ENCODE results near the gene CCDC24. TPM values are rescaled to one million over a fixed set of nuclear protein-coding genes. Genes with fewer than 3 reads are reported as not detected.

CCDC24 gene
- total and polyA plus RNA-seq, 7 donors: 0.83 to 3.9 (median 1.7) TPM

DNA sequence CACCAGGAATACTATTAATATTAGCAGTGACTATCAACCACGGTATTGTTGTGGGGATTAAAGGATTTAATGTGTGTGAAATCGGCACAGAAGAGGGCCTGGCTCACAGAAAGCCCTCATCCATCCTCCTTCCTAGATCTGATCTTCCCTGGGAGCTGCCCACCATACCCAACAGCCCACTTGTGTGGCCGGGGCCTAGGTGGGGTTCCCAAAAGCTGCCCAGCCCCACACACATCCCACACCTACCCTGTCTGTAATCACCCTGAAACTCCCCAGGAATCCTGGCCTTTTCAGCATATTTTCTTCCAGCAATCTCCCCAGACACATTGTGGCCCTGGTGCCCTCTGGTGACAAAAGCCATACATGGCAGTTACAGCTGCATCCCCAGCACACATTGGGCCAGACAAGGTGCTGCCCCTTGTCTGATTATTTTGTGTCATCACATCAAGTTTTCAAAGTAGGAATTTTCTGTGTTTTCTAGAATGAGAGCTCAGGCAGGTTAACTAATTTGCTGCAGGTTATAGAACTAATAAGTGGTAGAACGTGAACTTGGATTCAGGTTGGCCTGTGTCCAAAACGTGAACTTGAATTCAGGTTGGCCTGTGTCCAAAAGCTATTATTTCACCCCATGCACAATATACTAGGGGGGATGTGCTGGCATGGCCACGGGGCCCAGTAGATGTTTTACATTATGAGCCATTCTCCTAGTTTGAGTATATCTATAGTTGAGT, 45.2 kb downstream of the CCDC24 start:
- DNase-seq (peak; percentile 55 to 74), ATAC-seq (peak; percentile 76 to 91 (median 81))
- Histone ChIP-seq H3K27ac (no peak overlapping the region), H3K36me3 (ENCODE audit: insufficient read depth in 1 of 2, low read depth in 1 of 2) (no peaks in the 10 kb centered on the region), H3K9me3 (no peaks in the 10 kb centered on the region), H3K4me3 (no peak overlapping the region), H3K4me1 (peaks cover 18% of the 10 kb centered on the region), H3K27me3 (ENCODE audit: insufficient read depth in 3 of 3, low read length in 2 of 3) (no peaks in the 10 kb centered on the region)
- WGBS, 3 donors: 4 to 12% (median 6%) methylated on average over 6 of the region's 6 CpGs
- intact Hi-C loops (cut with DNase I): loop anchor here (1.0 to 10.0 kb wide), 4 partner anchors 31 to 274 kb away; no protein-coding TSS in a partner anchor
- TF ChIP-seq, protein P1, sequence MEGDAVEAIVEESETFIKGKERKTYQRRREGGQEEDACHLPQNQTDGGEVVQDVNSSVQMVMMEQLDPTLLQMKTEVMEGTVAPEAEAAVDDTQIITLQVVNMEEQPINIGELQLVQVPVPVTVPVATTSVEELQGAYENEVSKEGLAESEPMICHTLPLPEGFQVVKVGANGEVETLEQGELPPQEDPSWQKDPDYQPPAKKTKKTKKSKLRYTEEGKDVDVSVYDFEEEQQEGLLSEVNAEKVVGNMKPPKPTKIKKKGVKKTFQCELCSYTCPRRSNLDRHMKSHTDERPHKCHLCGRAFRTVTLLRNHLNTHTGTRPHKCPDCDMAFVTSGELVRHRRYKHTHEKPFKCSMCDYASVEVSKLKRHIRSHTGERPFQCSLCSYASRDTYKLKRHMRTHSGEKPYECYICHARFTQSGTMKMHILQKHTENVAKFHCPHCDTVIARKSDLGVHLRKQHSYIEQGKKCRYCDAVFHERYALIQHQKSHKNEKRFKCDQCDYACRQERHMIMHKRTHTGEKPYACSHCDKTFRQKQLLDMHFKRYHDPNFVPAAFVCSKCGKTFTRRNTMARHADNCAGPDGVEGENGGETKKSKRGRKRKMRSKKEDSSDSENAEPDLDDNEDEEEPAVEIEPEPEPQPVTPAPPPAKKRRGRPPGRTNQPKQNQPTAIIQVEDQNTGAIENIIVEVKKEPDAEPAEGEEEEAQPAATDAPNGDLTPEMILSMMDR (IDR thresholded peaks at IDR 0.05): peak; percentile 73

DNA sequence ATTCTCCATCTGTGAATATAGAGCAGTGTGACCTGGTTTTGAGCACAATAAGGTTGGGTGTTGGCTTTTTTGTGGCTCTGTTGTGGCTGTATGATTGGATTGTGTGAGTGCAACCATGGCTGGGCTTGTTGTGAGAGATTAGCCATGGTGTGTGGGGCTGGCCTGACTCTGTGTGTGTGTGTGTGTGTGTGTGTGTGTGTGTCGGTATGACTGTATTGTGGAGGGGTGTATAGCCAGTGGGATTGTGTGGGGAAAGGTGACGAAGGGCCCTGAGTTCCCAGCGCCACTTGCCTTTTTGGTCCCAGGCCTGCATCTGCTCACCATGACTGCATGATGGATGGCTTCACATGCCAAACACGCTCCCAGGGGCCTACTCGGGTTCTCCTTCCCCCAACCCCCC, 45.8 kb downstream of the CCDC24 start:
- H3K27ac ChIP-seq: no peak overlapping the region
- no peaks in the 10 kb centered on the region for H3K27me3 ChIP-seq (ENCODE audit: insufficient read depth in 3 of 3, low read length in 2 of 3)
- no peak for ATAC-seq
- H3K36me3 ChIP-seq (ENCODE audit: insufficient read depth in 1 of 2, low read depth in 1 of 2): no peaks in the 10 kb centered on the region
- WGBS, 3 donors: 47 to 55% (median 52%) methylated on average over 5 of the region's 5 CpGs
- no peak for DNase-seq
- TF ChIP-seq, protein P1 (IDR thresholded peaks at IDR 0.05): no peak
- peaks cover 18% of the 10 kb centered on the region for H3K4me1 ChIP-seq
- no peaks in the 10 kb centered on the region for H3K9me3 ChIP-seq
- H3K4me3 ChIP-seq: no peak overlapping the region
- intact Hi-C loops (cut with DNase I): loop anchor here (5.0 to 10.0 kb wide), 3 partner anchors 35 to 275 kb away; no protein-coding TSS in a partner anchor

DNA sequence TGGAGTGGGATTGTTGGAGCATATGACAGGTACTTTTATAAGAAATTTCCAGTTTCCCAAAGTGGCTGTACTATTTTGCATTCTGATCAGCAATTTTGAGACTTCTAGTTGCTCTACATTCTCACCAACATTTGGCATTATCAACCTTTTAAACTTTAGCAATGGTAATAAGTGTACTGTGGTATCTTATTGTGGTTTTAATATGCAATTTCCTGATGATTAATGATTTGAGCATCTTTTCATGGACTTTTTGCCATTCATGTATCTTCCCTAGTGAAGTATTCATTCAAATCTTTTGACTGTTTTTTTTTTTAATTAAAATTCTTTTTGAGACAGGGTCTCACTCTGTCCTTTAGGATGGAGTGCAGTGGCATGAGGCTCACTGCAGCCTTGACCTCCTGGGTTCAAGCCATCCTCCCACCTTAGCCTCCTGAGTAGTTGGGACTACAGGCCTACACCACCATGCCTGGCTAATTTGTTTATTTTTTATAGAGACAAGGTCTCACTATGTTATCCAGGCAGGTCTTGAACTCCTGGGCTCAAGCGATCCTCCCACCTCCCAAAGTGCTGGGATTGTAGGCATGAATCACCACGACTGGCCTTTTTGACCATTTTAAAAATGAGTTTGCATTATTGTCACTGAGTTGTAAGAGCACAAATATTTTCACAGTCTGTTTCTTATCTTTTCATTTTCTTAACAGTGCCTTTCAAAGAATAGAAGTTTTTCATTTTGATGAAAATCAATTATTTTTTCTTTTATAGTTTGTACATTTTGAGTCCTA, 47.7 kb downstream of the CCDC24 start:
- 88 to 90% (median 89%) methylated on average over 2 of the region's 2 CpGs for WGBS, 3 donors
- H3K27me3 ChIP-seq (ENCODE audit: insufficient read depth in 3 of 3, low read length in 2 of 3): no peaks in the 10 kb centered on the region
- ATAC-seq: no peak
- no peak for DNase-seq
- H3K27ac ChIP-seq: no peak overlapping the region
- H3K9me3 ChIP-seq: no peaks in the 10 kb centered on the region
- H3K36me3 ChIP-seq (ENCODE audit: insufficient read depth in 1 of 2, low read depth in 1 of 2): no peaks in the 10 kb centered on the region
- H3K4me3 ChIP-seq: no peak overlapping the region
- H3K4me1 ChIP-seq: peaks cover 18% of the 10 kb centered on the region
- TF ChIP-seq, protein P1 (IDR thresholded peaks at IDR 0.05): no peak
- intact Hi-C loops (cut with DNase I): loop anchor here (5.0 to 10.0 kb wide), 3 partner anchors 37 to 277 kb away; no protein-coding TSS in a partner anchor

DNA sequence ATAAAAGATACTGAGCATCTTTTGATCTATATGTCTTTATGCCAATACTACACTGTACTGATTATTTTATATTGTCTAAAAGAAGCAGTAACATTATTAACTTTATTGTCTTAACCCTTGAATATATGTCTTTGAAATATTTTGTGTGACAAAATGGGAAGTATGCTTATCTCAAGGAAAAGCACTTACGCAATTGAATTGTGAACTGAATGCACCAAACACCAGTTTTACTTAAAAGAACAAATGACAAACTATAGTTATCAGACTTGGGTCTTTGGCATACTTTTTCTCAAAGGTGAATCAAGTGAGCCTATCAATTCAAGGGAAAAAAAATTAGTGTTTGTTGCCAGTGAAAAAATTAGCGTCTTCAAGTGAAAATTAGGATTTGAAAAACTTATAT, 49.0 kb downstream of the CCDC24 start:
- H3K27me3 ChIP-seq (ENCODE audit: insufficient read depth in 3 of 3, low read length in 2 of 3): no peaks in the 10 kb centered on the region
- no peak overlapping the region for H3K4me3 ChIP-seq
- TF ChIP-seq, protein P1 (IDR thresholded peaks at IDR 0.05): no peak
- no peaks in the 10 kb centered on the region for H3K9me3 ChIP-seq
- intact Hi-C loops (cut with DNase I): no loop called here
- H3K4me1 ChIP-seq: peaks cover 15% of the 10 kb centered on the region
- DNase-seq (no peak), ATAC-seq (no peak)
- H3K36me3 ChIP-seq (ENCODE audit: insufficient read depth in 1 of 2, low read depth in 1 of 2): no peaks in the 10 kb centered on the region
- no peak overlapping the region for H3K27ac ChIP-seq
- WGBS, 3 donors: 91 to 96% (median 93%) methylated on average over 2 of the region's 2 CpGs

Data from psoas muscle (tissue), 8 donors.